Activated CD8-positive, alpha-beta T cell treated with anti-CD3 and anti-CD28 coated beads for 36 hours (primary cell): ENCODE measurements around the gene SVOP. TPM values are rescaled to one million over a fixed set of nuclear protein-coding genes. Genes with fewer than 3 reads are reported as not detected.
"Not testable (repeated sequence)": the region's sequence is repeated elsewhere in the genome, so short reads cannot be mapped to it uniquely, and the experiment has no call there.

Experiments
- ATAC-seq: fragments of 200-7000 bp; cut with Tn5 transposase; one replicate; pipeline ENCODE4 v1.10.0; 2021; ENCODE audit warnings: mild to moderate bottlenecking, moderate library complexity
- CTCF ChIA-PET: fragments of 350-600 bp; sonication (Branson Sonifier 250); formaldehyde crosslinking; loops from one replicate; lab custom pipeline; 2021; ENCODE audit warnings: antibody characterized with exemption; lab: Charles Lee
- POLR2A ChIA-PET: fragments of 350-600 bp; sonication (Branson Sonifier 250); formaldehyde crosslinking; loops from one replicate; lab custom pipeline; 2021; ENCODE audit warnings: antibody characterized with exemption; lab: Charles Lee
- DNase-seq: peaks from one replicate; pipeline ENCODE4 v3.0.0-alpha.2; 2020
- H3K27ac Mint-ChIP-seq: one replicate; pipeline ENCODE4 v1.8.0; 2021; ENCODE audit warnings: mild to moderate bottlenecking, mixed read lengths
- H3K27me3 Mint-ChIP-seq: one replicate; pipeline ENCODE4 v1.8.0; 2021; ENCODE audit warnings: mixed read lengths
- H3K36me3 Mint-ChIP-seq: one replicate; pipeline ENCODE4 v1.8.0; 2021; ENCODE audit warnings: low read depth, mixed read lengths
- H3K4me1 Mint-ChIP-seq: one replicate; pipeline ENCODE4 v1.8.0; 2021; ENCODE audit warnings: low read depth, mixed read lengths
- H3K4me3 Mint-ChIP-seq: one replicate; pipeline ENCODE4 v1.8.0; 2021; ENCODE audit warnings: mild to moderate bottlenecking, moderate library complexity, mixed read lengths
- H3K9me3 Mint-ChIP-seq: one replicate; pipeline ENCODE4 v1.8.0; 2021; ENCODE audit warnings: mixed read lengths
- intact Hi-C: fragments of 100-400 bp; cut with micrococcal nuclease; formaldehyde crosslinking; loops from one replicate; pipeline ENCODE4 v1.10.0; 2022
- total RNA-seq, 2 experiments: library from RNA; stranded (reverse); gene quantifications; one replicate each; pipeline ENCODE4 v1.2.3, GENCODE V29; 2021
- TF ChIP-seq, protein P1 (sequence below): fragments of 200-600 bp; IDR thresholded peaks from one replicate; pipeline ENCODE4 v1.8.0; 2022; ENCODE audit warnings: antibody characterized with exemption, mild to moderate bottlenecking

Gene SVOP
- total RNA-seq, 2 experiments from 2014 or later, result not detected

GRCh38 chr12:108862588-108862959 lies 158.3 kb downstream of the SVOP start:
- CTCF ChIA-PET, result interaction anchor here (1.1 kb wide), 1 partner anchor 284 kb away, joined by 3 read pairs; no protein-coding TSS in a partner anchor
- Mint-ChIP-seq H3K9me3 (no peaks in the 10 kb centered on the region), H3K4me3 (no peak overlapping the region), H3K36me3 (no peaks in the 10 kb centered on the region), H3K4me1 (peaks cover 12% of the 10 kb centered on the region), H3K27me3 (peaks cover 2% of the 10 kb centered on the region), H3K27ac (no peak overlapping the region)
- TF ChIP-seq, protein P1, sequence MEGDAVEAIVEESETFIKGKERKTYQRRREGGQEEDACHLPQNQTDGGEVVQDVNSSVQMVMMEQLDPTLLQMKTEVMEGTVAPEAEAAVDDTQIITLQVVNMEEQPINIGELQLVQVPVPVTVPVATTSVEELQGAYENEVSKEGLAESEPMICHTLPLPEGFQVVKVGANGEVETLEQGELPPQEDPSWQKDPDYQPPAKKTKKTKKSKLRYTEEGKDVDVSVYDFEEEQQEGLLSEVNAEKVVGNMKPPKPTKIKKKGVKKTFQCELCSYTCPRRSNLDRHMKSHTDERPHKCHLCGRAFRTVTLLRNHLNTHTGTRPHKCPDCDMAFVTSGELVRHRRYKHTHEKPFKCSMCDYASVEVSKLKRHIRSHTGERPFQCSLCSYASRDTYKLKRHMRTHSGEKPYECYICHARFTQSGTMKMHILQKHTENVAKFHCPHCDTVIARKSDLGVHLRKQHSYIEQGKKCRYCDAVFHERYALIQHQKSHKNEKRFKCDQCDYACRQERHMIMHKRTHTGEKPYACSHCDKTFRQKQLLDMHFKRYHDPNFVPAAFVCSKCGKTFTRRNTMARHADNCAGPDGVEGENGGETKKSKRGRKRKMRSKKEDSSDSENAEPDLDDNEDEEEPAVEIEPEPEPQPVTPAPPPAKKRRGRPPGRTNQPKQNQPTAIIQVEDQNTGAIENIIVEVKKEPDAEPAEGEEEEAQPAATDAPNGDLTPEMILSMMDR, result no peak
- no peak for ATAC-seq
- intact Hi-C loops, result no loop called here
- no peak for DNase-seq
- POLR2A ChIA-PET, result interaction anchor here (0.6 kb wide), 1 partner anchor 13 kb away, joined by 3 read pairs; no protein-coding TSS in a partner anchor

- Mint-ChIP-seq H3K27ac (no peak overlapping the region), H3K36me3 (no peaks in the 10 kb centered on the region), H3K27me3 (peaks cover 2% of the 10 kb centered on the region), H3K9me3 (no peaks in the 10 kb centered on the region), H3K4me1 (peaks cover 12% of the 10 kb centered on the region), H3K4me3 (no peak overlapping the region)
- no peak for ATAC-seq
- TF ChIP-seq, protein P1, result no peak
- intact Hi-C loops, result no loop called here
- no peak for DNase-seq
- ChIA-PET POLR2A (interaction anchor here (0.6 to 1.1 kb wide), 2 partner anchors 13 to 301 kb away, joined by 3 read pairs; no protein-coding TSS in a partner anchor), CTCF (interaction anchor here (1.1 kb wide), 1 partner anchor 285 kb away, joined by 3 read pairs; no protein-coding TSS in a partner anchor)
These were observed 158.8 kb downstream of the SVOP start for GRCh38 chr12:108861878-108862587.

GRCh38 chr12:108860443-108860842 lies 160.4 kb downstream of the SVOP start:
- H3K27me3 Mint-ChIP-seq, result peaks cover 2% of the 10 kb centered on the region
- intact Hi-C loops, result no loop called here
- CTCF ChIA-PET, result no interaction called here
- no peak for ATAC-seq
- peaks cover 2% of the 10 kb centered on the region for H3K9me3 Mint-ChIP-seq
- peaks cover 24% of the 10 kb centered on the region for H3K4me1 Mint-ChIP-seq
- POLR2A ChIA-PET, result interaction anchor here (0.6 kb wide), 1 partner anchor 23 kb away, joined by 4 read pairs; no protein-coding TSS in a partner anchor
- H3K36me3 Mint-ChIP-seq, result peaks cover 4% of the 10 kb centered on the region
- H3K27ac Mint-ChIP-seq, result no peak overlapping the region
- TF ChIP-seq, protein P1, result no peak
- no peak for DNase-seq
- no peak overlapping the region for H3K4me3 Mint-ChIP-seq

DNA sequence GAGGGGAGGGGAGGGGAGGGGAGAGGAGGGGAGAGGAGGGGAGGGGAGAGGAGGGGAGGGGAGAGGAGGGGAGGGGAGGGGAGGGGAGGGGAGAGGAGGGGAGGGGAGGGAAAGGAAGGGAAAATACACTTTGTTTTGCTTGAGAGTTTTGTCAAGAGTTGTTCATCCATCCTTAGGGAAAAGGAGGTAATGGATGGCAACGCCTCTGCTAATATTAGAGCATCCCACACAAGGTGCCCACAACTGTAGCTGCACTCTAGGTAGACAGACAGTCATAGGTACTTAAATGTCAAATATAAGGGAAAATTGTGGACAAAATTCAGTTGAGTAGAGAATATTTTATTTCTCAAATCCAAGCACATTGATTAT lies 161.0 kb downstream of the SVOP start:
- peaks cover 29% of the 10 kb centered on the region for H3K4me1 Mint-ChIP-seq
- ATAC-seq (no peak), DNase-seq (no peak)
- ChIA-PET POLR2A (interaction anchor here (0.7 to 3.5 kb wide), 2 partner anchors 21 to 561 kb away, joined by 3 to 19 read pairs; no protein-coding TSS in a partner anchor), CTCF (no interaction called here)
- TF ChIP-seq, protein P1, result no peak
- H3K4me3 Mint-ChIP-seq, result no peak overlapping the region
- H3K27me3 Mint-ChIP-seq, result peaks cover 2% of the 10 kb centered on the region
- no peak overlapping the region for H3K27ac Mint-ChIP-seq
- intact Hi-C loops, result no loop called here
- peaks cover 6% of the 10 kb centered on the region for H3K9me3 Mint-ChIP-seq
- peaks cover 10% of the 10 kb centered on the region for H3K36me3 Mint-ChIP-seq

DNA sequence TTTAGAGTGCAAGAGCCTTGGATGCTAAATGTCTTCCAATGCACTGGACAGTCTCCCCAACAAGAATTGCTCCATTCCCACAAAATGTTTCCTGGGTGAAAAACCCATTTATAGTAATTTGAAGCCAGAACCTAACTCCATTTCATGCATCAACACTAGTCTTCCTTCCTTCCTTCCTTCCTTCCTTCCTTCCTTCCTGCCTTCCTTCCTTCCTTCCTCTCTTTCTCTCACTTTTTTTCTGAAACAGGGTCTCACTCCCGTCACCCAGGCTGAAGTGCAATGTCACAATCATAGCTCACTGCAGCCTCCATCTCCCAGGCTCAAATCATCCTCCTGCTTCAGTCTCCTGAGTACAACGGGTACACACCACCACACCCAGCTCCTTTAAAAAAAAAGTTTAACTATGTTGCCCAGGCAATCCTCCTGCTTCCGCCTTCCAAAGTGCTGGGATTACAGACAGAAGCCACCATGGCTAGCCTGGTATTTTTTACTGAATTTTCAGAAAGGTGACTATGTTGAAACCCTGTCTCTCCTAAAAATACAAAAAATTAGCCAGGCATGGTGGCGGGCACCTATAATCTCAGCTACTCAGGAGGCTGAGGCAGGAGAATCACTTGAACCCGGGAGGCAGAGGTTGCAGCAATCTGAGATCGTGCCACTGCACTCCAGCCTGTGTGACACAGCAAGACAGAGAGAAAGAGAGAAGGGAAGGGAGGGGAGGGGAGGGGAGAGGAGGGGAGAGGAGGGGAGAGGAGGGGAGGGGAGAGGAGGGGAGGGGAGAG lies 161.5 kb downstream of the SVOP start:
- Mint-ChIP-seq H3K4me1 (peaks cover 34% of the 10 kb centered on the region), H3K36me3 (peaks cover 14% of the 10 kb centered on the region), H3K4me3 (peak overlapping the region; percentile 89), H3K27ac (peak overlapping the region; percentile 74)
- CTCF ChIA-PET, result interaction anchor here (1.2 to 1.3 kb wide), 2 partner anchors 92 to 252 kb away, joined by 3 to 4 read pairs; no protein-coding TSS in a partner anchor
- POLR2A ChIA-PET, result interaction anchor here (0.7 to 3.5 kb wide), 4 partner anchors 11 to 560 kb away, joined by 3 to 19 read pairs (median 4); no protein-coding TSS in a partner anchor
- ATAC-seq, H3K9me3 Mint-ChIP-seq, DNase-seq, intact Hi-C loops, H3K27me3 Mint-ChIP-seq: not testable (repeated sequence)
